GM18873 (cell line): ENCODE measurements around the gene EPHX1.

Experiments used
- ATAC-seq: cut with Tn5 transposase; IDR thresholded peaks from one replicate; pipeline ENCODE4 v1.9.1; 2021; ENCODE audit warnings: mild to moderate bottlenecking, moderate library complexity, moderate number of reproducible peaks; ENCODE audit not compliant: unreplicated experiment, low FRiP score

EPHX1 gene

GRCh38 chr1:225891229-225891972 lies 81.5 kb downstream of the EPHX1 start:
- no peak for ATAC-seq

GRCh38 chr1:225892307-225892706 lies 82.4 kb downstream of the EPHX1 start:
- no peak for ATAC-seq
